Fibroblast of the aortic adventitia (primary cell): ENCODE results near the gene CNOT4. TPM values are rescaled to one million over a fixed set of nuclear protein-coding genes. Genes with fewer than 3 reads are reported as not detected.

Experiments used
- DNase-seq: peaks from one replicate; pipeline ENCODE4 v3.0.0-alpha.2; 2010; ENCODE audit warnings: low read depth
- H3K4me3 ChIP-seq: 2 replicates; pipeline ENCODE4 v1.5.1; 2011; ENCODE audit warnings: low read depth, mild to moderate bottlenecking, control low read depth, low read length, moderate library complexity
- total RNA-seq: library from RNA; depleted of rRNA; stranded (reverse); fragments of >200 nt; gene quantifications from 2 replicates; pipeline ENCODE4 v1.2.3, GENCODE V29; 2012; ENCODE audit warnings: low replicate concordance
- TF ChIP-seq, protein P1 (sequence below): IDR thresholded peaks from 2 replicates; pipeline ENCODE4 v1.5.1; 2011; ENCODE audit warnings: mild to moderate bottlenecking, low read length, control low read depth, inconsistent platforms; ENCODE audit not compliant: insufficient read depth

Gene CNOT4
- total RNA-seq, 1 donor = 21.1 TPM

DNA sequence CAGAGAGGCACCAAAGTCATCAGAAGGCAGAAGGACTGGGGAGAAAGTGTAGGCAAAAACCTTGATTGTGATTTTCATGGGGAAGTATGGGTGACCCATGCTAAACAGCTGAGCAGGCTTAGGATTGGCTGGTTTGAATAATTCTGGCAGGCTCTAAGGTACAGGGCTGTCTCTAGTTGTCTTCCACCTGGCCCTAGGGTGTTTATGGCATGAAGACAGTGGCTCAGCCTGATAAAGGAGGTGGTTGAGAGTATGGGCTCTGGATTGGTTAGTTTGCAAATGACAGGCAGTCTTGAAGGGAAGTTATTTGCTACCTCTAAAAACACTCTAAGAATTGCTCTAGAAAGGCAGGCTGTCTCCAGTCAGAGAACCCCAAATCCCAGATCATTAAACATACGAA lies 176.0 kb downstream of the CNOT4 start:
- TF ChIP-seq, protein P1, sequence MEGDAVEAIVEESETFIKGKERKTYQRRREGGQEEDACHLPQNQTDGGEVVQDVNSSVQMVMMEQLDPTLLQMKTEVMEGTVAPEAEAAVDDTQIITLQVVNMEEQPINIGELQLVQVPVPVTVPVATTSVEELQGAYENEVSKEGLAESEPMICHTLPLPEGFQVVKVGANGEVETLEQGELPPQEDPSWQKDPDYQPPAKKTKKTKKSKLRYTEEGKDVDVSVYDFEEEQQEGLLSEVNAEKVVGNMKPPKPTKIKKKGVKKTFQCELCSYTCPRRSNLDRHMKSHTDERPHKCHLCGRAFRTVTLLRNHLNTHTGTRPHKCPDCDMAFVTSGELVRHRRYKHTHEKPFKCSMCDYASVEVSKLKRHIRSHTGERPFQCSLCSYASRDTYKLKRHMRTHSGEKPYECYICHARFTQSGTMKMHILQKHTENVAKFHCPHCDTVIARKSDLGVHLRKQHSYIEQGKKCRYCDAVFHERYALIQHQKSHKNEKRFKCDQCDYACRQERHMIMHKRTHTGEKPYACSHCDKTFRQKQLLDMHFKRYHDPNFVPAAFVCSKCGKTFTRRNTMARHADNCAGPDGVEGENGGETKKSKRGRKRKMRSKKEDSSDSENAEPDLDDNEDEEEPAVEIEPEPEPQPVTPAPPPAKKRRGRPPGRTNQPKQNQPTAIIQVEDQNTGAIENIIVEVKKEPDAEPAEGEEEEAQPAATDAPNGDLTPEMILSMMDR = no peak
- H3K4me3 ChIP-seq = no peak overlapping the region
- DNase-seq = no peak

GRCh38 chr7:135333200-135333599 lies 176.7 kb downstream of the CNOT4 start:
- H3K4me3 ChIP-seq = no peak overlapping the region
- TF ChIP-seq, protein P1 = no peak
- DNase-seq = peak; percentile 35

- TF ChIP-seq, protein P1 = no peak
- no peak overlapping the region for H3K4me3 ChIP-seq
- DNase-seq = no peak
Measured at GRCh38 chr7:135330088-135330487, 179.8 kb downstream of the CNOT4 start.

DNA sequence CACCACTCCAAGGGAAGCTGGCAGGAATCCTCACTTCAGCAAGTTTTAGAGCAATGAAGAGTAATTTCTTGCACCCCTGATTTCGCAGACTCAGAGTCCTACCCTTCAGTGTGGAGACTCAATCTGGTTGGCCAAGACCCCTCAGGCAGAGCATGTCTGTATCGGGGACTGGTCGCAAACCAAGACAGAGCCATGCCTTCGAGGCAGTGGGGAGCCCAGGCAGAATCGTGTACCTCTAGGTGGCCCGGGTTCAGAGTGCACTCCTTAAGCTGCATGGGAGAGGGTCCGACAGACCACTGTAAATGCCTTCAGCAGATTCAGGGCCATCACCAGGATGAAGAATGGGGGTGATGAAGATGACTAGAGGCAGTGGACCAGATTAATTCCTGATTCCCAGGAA lies 181.4 kb downstream of the CNOT4 start:
- DNase-seq = no peak
- H3K4me3 ChIP-seq = no peak overlapping the region
- TF ChIP-seq, protein P1 = no peak

DNA sequence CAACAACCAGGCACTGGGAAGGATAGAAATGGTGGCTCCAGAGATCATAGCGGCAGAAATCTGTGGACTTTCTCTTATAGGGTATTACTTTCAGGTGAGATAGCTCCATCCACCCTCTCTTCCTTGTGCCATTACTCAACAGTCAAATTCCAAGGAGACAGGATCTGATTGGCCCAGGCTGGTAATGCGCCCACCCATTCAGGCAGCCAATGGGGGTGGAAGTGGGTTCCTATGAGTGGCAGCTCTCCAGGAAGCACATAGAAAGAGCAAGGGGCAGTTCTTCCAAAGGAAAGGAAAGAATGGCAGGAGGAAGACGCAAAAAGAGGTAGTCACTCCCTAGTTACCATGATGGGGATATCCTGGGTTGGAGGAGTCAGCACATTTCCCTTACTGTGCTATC lies 181.8 kb downstream of the CNOT4 start:
- H3K4me3 ChIP-seq = no peak overlapping the region
- TF ChIP-seq, protein P1 = no peak
- no peak for DNase-seq

- no peak for DNase-seq
Measured at GRCh38 chr7:135327458-135327857, 182.4 kb downstream of the CNOT4 start.

DNA sequence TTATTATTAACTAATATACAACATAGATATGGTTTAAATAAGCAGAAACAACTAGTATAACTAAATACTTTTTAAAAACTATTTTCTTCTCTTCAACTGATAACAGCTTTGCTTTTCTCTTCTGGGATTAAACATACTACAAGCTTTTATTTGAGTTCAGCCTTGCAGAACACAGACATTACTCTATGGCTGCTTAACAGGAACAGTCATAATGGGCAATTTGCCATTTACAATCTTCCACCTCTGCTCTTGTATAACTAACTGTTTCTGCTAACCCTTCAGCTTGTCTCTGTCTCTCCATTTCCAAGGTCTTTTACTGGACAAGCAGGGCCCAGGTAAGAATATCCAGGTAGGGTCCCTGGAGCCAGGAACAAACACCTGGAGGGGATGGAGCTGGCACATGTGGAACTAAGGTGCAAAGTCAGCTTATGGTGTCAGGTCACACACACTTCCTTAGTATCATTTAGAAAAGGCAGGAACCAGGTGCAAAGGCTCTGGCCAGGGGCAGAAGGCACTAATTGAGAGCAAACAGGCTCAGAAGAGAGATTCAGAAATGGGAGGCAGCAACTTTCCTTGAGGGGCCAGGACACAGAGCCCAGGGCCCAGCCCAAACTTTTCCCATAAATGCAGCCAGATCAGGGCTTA lies 183.1 kb downstream of the CNOT4 start:
- DNase-seq = peak; percentile 52
- TF ChIP-seq, protein P1 = no peak
- no peak overlapping the region for H3K4me3 ChIP-seq

More at GRCh38 chr7:135327458-135327857, 182.4 kb downstream of the CNOT4 start:
- TF ChIP-seq, protein P1 = no peak
- no peak overlapping the region for H3K4me3 ChIP-seq
